Eye (tissue), 1 donor: ENCODE data around the gene DKK1.

ENCODE experiments used
- DNase-seq: peaks from one replicate; pipeline ENCODE4 v3.0.0-alpha.2; 2015

DKK1 gene

GRCh38 chr10:52313933-52314821 lies at the start of gene DKK1:
Gene DKK1, plus strand, starts transcription at chr10:52314281. Its CDS starts 154 bp downstream, at chr10:52314435.
- DNase-seq: peak; percentile 86

- DNase-seq: no peak
Observed at GRCh38 chr10:52265131-52265926, 48.8 kb upstream of the DKK1 start.

DNA sequence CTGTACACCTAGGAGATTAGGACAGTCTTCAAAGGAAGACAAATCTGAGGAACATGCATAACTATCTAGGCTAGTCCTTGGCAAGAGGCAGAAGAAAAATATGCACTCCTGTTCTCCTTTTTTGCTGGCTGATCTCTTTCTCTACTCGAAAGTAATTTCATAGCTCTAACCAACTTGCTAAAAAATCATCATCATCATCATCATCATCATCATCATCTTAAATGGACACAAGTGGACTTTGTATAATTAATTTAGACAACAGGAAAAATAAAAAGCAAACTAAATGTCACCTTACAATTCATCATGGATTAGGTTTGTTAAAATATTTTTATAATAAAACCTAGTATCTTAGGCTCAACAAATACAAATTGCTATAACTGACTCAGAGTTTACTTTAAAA lies 47.2 kb upstream of the DKK1 start:
- DNase-seq: no peak

- DNase-seq: no peak
Observed at GRCh38 chr10:52268790-52269189, 45.3 kb upstream of the DKK1 start.

DNA sequence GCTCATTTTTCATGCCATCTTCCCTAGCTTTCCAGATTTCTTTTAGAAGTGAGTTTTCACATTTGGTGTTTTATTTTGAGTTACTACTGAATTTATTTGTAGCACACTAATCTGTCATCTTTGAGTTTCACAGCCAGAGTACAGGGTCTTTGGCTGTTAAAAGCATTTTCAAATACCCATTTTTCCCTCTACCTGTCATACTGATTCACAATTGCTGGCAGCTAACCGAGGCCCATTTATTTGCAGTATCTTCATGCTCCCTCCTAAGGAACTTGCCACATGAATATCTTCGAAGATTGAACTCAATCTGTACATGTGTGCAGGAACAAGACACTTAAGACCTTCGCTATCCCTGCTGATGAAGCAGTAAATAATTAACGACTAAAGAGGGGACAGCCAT lies 44.8 kb upstream of the DKK1 start:
- no peak for DNase-seq

GRCh38 chr10:52276163-52276562 lies 37.9 kb upstream of the DKK1 start:
- no peak for DNase-seq

- DNase-seq: no peak
Observed at GRCh38 chr10:52276986-52277385, 37.1 kb upstream of the DKK1 start.

GRCh38 chr10:52279546-52279945 lies 34.5 kb upstream of the DKK1 start:
- no peak for DNase-seq

DNA sequence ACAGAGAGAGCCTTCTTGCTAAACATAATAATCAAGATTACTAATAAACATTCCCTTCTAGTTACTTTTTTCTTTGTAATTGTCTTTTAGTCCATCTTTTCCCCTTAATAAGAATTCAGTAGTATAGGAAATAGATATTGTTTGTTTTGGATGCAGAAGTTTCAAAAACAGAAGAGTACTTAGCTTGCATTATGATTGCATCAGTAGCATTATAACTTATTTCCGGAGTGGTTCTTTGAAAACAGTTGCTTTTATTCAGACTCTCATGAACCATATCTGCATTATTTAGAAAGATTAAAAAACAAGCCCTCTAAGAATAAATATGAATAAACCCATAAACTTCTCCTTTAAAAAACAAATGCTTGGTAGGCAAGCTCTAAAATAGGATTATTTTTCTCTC lies 34.0 kb upstream of the DKK1 start:
- DNase-seq: no peak

DNA sequence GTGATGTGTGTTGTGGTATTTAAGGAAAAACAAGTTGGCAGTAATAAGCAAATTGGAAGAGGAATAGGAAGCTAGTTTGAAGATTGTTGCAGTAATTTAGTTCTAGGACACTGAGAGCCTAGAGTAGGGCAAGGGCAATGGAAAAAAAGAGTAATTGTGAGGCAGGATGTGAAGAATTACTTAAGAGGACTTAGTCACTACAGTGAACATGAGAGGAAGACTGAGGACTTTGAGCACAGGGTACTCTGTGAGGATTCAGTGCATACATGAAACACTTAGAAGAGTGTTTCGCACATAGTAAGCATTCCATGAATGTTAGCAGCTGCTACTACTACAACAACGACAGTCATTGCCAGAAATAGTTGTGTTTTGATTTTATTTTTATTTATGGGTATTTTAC lies 30.9 kb upstream of the DKK1 start:
- no peak for DNase-seq

GRCh38 chr10:52284416-52285013 lies 29.6 kb upstream of the DKK1 start:
- DNase-seq: no peak

GRCh38 chr10:52287866-52288265 lies 26.2 kb upstream of the DKK1 start:
- no peak for DNase-seq

DNA sequence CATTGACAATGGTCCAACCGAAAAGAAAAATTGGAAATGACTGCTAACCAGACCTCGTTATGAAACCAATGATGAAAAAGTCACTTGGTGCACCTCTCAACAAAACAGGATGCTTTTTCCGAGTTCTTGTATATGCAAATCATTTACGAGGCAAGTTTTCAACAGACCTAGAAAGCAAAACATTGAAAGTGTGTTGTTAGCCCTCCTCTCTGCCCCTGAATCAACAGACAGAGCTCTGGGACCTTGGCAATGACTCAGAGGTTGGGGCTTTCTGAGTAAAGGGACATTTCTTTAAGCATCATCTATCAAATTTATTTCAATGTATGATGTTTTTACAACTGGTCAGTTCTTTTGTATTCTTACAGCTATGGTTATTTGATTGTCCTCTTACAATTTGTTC lies 16.3 kb upstream of the DKK1 start:
- no peak for DNase-seq

DNA sequence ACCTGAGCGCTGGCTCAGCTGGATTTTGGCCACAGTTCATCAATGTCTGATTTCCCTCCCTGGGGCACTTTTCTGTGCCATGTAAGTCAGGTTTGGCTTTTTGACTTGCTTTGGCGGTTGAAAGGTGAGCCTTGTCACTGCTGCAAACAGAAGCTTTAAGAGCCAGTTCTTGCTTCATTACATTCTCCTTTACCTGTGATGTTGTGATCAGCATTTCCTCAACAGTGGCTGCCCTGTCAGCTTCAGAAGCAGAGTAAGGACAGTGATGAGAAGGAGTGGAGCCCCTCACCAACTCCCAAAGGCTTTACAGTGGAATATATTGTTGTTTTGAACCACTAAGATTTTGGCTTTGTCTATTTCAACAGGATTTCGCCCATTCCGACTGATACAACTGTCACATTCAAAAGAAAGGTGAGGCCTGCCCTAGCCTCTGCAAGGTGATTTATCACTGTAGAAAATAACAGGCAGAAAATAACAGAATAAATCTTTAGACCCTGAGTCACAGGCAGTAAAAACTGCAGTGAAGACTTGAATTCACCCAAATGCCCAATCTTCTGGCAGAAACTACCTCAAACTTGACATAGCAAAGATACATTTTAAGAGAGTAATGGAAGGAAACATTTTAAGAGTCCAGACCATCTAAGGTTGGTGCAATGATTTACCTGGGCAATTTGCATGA lies 13.3 kb upstream of the DKK1 start:
- DNase-seq: no peak

GRCh38 chr10:52308251-52309031 lies 5.6 kb upstream of the DKK1 start:
- peak; percentile 92 for DNase-seq

GRCh38 chr10:52312942-52313255 lies 1.2 kb upstream of the DKK1 start:
- DNase-seq: no peak

DNA sequence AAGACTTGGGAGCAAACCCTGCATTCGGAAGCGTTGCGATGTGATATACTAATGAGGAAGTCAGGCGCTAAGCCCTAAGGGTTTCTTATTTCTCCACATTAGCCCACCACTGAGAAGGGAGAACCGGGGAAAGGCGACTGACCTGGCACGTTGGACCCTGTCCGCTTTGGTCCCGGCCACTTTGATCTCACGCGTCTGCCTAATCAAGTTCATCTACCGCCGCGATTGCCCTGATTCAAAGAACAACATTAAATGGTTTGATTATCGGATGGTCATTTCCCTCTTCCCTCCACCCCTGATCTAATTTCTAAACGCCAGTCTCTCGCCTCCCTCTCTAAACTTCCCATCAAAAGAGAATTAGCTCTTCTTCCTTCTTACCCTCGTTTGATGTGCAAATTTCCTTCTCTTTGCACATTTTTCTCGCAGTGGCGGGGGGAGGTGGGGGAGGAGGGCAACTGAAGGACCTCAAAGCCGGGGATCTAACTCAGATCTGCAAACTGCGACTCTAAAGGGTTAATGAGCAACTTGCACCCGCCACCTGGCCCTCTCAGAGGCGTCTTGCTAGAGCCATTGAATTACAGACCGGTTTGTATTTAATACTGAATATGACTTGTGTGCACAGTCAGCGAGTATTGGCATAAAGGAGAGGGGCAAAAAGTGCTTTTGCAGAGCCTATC lies 687 bp upstream of the DKK1 start:
- peak; percentile 82 for DNase-seq

DNA sequence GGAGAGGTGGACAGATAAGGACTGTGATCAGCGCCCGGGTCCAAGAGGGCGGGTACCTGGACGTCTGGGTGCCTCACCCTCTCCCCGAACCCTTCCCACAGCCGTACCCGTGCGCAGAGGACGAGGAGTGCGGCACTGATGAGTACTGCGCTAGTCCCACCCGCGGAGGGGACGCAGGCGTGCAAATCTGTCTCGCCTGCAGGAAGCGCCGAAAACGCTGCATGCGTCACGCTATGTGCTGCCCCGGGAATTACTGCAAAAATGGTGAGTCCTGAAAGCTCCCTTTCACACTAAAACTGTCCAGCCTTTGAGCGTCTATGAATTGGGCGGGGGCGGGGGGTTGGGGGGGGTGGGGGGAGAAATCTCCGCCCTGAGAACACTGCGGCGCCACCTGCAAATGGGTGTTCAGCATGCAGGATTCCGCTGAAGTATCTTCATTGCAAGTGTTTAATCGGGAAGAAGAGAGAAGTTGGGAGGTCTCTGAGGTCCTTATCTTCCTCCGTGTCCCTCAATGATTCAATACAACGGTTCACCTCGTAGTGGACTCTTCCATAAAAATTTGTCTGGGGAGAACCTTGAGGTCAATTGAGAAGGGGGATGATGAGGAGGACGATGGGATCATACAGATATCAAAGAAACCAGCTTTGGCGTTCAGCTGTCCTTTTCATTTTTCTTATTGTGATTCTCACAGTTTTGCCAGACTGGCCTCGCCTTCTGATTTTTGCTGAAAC lies 906 bp downstream of the DKK1 start:
- DNase-seq: peak; percentile 34

GRCh38 chr10:52316001-52316400 lies 1.9 kb downstream of the DKK1 start:
- DNase-seq: no peak

- no peak for DNase-seq
Observed at GRCh38 chr10:52316500-52316899, 2.4 kb downstream of the DKK1 start.

DNA sequence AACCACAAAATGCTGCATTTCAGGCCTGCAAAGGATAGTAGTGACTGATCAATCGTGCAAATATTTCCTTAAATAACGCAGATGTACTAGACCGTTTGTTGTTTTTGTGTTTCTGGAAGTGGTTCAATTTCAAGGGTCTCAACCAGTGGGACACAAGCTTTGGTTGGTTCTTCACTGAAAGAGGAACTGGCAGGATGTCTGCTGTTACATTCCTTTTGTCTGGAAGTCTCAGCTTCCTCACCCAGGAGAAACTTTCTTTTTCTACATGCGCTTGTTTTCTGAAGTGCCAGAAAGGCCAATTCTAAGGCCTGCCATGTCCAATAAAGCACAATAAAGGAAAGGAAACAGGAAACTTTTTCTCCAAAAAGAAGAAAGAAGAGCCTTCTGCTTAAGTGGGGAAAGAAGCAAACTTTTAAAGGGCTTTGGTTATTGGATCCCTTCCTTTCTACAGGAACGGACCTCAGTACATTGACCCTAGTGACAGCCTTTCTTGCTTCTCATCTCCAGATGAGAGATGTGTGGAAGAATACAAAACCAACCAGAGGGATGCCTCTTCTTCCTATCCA lies 4.1 kb downstream of the DKK1 start:
- no peak for DNase-seq
